ENCODE results near the gene ATE1. TPM values are rescaled to one million over a fixed set of nuclear protein-coding genes. Genes with fewer than 3 reads are reported as not detected.
A peak's percentile ranks its signal among the peaks of the same experiment; 100 is the strongest.

Gene ATE1
- total and polyA plus RNA-seq, 10 of the 15 experiments (the other 5 are each of a cell fraction or from before 2014, with no cell fraction given): 4.3 to 22.7 (median 15.9) TPM

DNA sequence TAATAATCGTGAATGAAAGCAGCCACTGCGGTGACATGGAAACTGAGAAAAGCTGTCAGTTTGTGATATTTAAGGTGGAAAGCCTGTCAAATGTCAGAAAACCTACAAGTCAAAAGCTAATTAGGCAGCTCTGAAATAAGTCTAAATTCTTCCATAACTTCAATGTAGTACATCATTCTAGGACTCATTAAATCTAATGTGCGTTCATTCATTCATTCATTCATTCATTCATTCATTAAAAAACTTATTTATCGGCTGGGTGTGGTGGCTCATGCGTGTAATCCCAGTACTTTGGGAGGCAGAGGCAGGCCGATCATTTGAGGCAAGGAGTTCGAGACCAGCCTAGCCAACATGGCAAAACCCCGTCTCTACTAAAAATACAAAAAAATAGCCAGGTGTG is 79.7 kb downstream of the ATE1 start:
- 95% methylated on average over 8 of the region's 8 CpGs for WGBS (ENCODE audit: insufficient coverage, insufficient replicate concordance, low lambda C conversion rate, missing lambda C conversion rate)
- Histone ChIP-seq H3K4me2 (ENCODE audit: control insufficient read depth, insufficient read depth) (no peak overlapping the region), H3K36me3 (ENCODE audit: control insufficient read depth in 2 of 2, insufficient read depth in 2 of 2, low read length in 1 of 2) (peaks cover 0 to 6% of the 10 kb centered on the region in 2 experiments; a peak in 1 of 4 replicates), H3K27me3 (replicated peaks in 1 of 2; ENCODE audit: control insufficient read depth in 2 of 2, insufficient read depth in 2 of 2, low read length in 1 of 2) (no peaks in the 10 kb centered on the region), H3K9ac (ENCODE audit: control insufficient read depth, insufficient read depth, low read length) (no peak overlapping the region), H3K79me2 (ENCODE audit: control insufficient read depth, insufficient read depth, low read length) (no peaks in the 10 kb centered on the region), H2AFZ (ENCODE audit: control insufficient read depth, low read depth, low read length) (no peak overlapping the region), H4K20me1 (ENCODE audit: control insufficient read depth, insufficient read depth) (no peaks in the 10 kb centered on the region), H3K27ac (ENCODE audit: control insufficient read depth, insufficient read depth) (no peak overlapping the region), H3K4me1 (ENCODE audit: control insufficient read depth, insufficient read depth, low read length) (no peaks in the 10 kb centered on the region), H3K9me3 (replicated peaks; ENCODE audit: control insufficient read depth, insufficient read depth, low read length) (no peaks in the 10 kb centered on the region; the same call in 2 of the 3 replicates), H3K4me3 (no peak overlapping the region)
- intact Hi-C loops (cut with micrococcal nuclease; ENCODE audit: unreplicated experiment): no loop called here
- ATAC-seq (no peak), DNase-seq (ENCODE audit: low read depth, low spot score) (no peak), FAIRE-seq (no peak)
- CTCF ChIA-PET: no interaction called here
- SMC1A ChIA-PET (ENCODE audit: uncharacterized antibody, unreplicated experiment): interaction anchor here (1.2 kb wide), 1 partner anchor 14 kb away, joined by 3 read pairs; no protein-coding TSS in a partner anchor
- no TSS peak for BruUV-seq (replicated peaks)
- no peak for TF ChIP-seq IRF4 (IDR thresholded peaks at IDR 0.05; ENCODE audit: low read depth, low read length)
- TF ChIP-seq CHD2 (IDR thresholded peaks at IDR 0.05; ENCODE audit: borderline replicate concordance, low read depth, low read length): no peak
- TF ChIP-seq ZNF207 (IDR thresholded peaks at IDR 0.05; ENCODE audit: borderline replicate concordance): no peak
- no peak for TF ChIP-seq ZSCAN29 (IDR thresholded peaks at IDR 0.05)
- TF ChIP-seq ZNF24 (IDR thresholded peaks at IDR 0.05): peak; percentile 92
- RAD21 ChIA-PET (ENCODE audit: unreplicated experiment): no interaction called here
- POLR2A ChIA-PET: no interaction called here
- in situ Hi-C loops (cut with MboI): no loop called here

DNA sequence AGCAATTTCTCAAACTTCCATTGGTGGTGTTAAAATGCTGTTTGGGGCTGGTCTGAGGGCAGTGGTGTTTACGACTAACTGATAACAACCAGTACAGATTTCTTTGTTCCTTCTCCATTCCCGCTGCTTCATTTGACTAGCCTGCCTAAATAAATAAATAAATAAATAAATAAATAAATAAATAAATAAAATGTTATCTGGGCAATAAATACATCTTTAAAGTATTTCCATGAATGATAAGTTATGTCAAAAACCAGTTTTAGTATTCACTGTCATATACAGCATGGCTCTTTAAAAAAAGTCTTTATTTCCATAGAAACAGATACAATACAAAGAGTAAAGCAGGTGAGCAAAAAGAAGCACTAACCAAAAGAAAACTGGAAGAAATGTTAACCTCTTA is 81.3 kb downstream of the ATE1 start:
- no peaks in the 10 kb centered on the region for H4K20me1 ChIP-seq (ENCODE audit: control insufficient read depth, insufficient read depth)
- no peaks in the 10 kb centered on the region for H3K4me1 ChIP-seq (ENCODE audit: control insufficient read depth, insufficient read depth, low read length)
- DNase-seq (ENCODE audit: low read depth, low spot score): no peak
- 91% methylated on average over 2 of the region's 2 CpGs for WGBS (ENCODE audit: insufficient coverage, insufficient replicate concordance, low lambda C conversion rate, missing lambda C conversion rate)
- H3K79me2 ChIP-seq (ENCODE audit: control insufficient read depth, insufficient read depth, low read length): no peaks in the 10 kb centered on the region
- no peaks in the 10 kb centered on the region; the same call in 2 of the 3 replicates for H3K9me3 ChIP-seq (replicated peaks; ENCODE audit: control insufficient read depth, insufficient read depth, low read length)
- in situ Hi-C loops (cut with MboI): no loop called here
- H3K4me3 ChIP-seq: no peak overlapping the region
- H3K27ac ChIP-seq (ENCODE audit: control insufficient read depth, insufficient read depth): no peak overlapping the region
- peaks cover 0 to 6% of the 10 kb centered on the region in 2 experiments; a peak in 1 of 4 replicates for H3K36me3 ChIP-seq (ENCODE audit: control insufficient read depth in 2 of 2, insufficient read depth in 2 of 2, low read length in 1 of 2)
- no TSS peak for BruUV-seq (replicated peaks)
- no peaks in the 10 kb centered on the region for H3K27me3 ChIP-seq (replicated peaks in 1 of 2; ENCODE audit: control insufficient read depth in 2 of 2, insufficient read depth in 2 of 2, low read length in 1 of 2)
- no peak for ATAC-seq
- H2AFZ ChIP-seq (ENCODE audit: control insufficient read depth, low read depth, low read length): no peak overlapping the region
- SMC1A ChIA-PET (ENCODE audit: uncharacterized antibody, unreplicated experiment): no interaction called here
- RAD21 ChIA-PET (ENCODE audit: unreplicated experiment): no interaction called here
- POLR2A ChIA-PET: no interaction called here
- CTCF ChIA-PET: no interaction called here
- intact Hi-C loops (cut with micrococcal nuclease; ENCODE audit: unreplicated experiment): no loop called here
- H3K9ac ChIP-seq (ENCODE audit: control insufficient read depth, insufficient read depth, low read length): no peak overlapping the region
- H3K4me2 ChIP-seq (ENCODE audit: control insufficient read depth, insufficient read depth): no peak overlapping the region
- no peak for FAIRE-seq
- TF ChIP-seq RBBP5 (conservative IDR thresholded peaks at IDR 0.05) (no peak), SMAD1 (IDR thresholded peaks at IDR 0.05; ENCODE audit: low read depth, partially characterized antibody) (no peak), MYB (IDR thresholded peaks at IDR 0.05; ENCODE audit: borderline replicate concordance, low read depth, low read length) (no peak), STAT3 (IDR thresholded peaks at IDR 0.05; ENCODE audit: low read depth, low read length) (no peak)
- TF ChIP-seq, protein P1, sequence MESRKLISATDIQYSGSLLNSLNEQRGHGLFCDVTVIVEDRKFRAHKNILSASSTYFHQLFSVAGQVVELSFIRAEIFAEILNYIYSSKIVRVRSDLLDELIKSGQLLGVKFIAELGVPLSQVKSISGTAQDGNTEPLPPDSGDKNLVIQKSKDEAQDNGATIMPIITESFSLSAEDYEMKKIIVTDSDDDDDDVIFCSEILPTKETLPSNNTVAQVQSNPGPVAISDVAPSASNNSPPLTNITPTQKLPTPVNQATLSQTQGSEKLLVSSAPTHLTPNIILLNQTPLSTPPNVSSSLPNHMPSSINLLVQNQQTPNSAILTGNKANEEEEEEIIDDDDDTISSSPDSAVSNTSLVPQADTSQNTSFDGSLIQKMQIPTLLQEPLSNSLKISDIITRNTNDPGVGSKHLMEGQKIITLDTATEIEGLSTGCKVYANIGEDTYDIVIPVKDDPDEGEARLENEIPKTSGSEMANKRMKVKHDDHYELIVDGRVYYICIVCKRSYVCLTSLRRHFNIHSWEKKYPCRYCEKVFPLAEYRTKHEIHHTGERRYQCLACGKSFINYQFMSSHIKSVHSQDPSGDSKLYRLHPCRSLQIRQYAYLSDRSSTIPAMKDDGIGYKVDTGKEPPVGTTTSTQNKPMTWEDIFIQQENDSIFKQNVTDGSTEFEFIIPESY (IDR thresholded peaks at IDR 0.05): no peak
- TF ChIP-seq, protein P2, sequence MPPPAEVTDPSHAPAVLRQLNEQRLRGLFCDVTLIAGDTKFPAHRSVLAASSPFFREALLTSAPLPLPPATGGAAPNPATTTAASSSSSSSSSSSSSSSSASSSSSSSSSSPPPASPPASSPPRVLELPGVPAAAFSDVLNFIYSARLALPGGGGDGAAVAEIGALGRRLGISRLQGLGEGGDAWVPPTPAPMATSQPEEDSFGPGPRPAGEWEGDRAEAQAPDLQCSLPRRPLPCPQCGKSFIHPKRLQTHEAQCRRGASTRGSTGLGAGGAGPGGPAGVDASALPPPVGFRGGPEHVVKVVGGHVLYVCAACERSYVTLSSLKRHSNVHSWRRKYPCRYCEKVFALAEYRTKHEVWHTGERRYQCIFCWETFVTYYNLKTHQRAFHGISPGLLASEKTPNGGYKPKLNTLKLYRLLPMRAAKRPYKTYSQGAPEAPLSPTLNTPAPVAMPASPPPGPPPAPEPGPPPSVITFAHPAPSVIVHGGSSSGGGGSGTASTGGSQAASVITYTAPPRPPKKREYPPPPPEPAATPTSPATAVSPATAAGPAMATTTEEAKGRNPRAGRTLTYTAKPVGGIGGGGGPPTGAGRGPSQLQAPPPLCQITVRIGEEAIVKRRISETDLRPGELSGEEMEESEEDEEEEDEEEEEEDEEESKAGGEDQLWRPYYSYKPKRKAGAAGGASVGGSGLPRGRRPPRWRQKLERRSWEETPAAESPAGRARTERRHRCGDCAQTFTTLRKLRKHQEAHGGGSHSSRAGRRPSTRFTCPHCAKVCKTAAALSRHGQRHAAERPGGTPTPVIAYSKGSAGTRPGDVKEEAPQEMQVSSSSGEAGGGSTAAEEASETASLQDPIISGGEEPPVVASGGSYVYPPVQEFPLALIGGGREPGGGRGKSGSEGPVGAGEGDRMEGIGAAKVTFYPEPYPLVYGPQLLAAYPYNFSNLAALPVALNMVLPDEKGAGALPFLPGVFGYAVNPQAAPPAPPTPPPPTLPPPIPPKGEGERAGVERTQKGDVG (CRISPR knock-in tag; IDR thresholded peaks at IDR 0.05): no peak
- TF ChIP-seq, protein P3, sequence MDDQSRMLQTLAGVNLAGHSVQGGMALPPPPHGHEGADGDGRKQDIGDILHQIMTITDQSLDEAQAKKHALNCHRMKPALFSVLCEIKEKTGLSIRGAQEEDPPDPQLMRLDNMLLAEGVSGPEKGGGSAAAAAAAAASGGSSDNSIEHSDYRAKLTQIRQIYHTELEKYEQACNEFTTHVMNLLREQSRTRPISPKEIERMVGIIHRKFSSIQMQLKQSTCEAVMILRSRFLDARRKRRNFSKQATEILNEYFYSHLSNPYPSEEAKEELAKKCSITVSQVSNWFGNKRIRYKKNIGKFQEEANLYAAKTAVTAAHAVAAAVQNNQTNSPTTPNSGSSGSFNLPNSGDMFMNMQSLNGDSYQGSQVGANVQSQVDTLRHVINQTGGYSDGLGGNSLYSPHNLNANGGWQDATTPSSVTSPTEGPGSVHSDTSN (IDR thresholded peaks at IDR 0.05; ENCODE audit: insufficient replicate concordance, low read depth, low read length): no peak

Data from GM12878 (cell line).